Hepatocyte (in vitro differentiated cells): ENCODE measurements around the gene TRPM2. TPM values are rescaled to one million over a fixed set of nuclear protein-coding genes. Genes with fewer than 3 reads are reported as not detected.

Source experiments
- DNase-seq: peaks from one replicate; pipeline ENCODE4 v3.0.0-alpha.2; 2016; ENCODE audit warnings: low spot score
- H2AFZ ChIP-seq: fragments of 200-600 bp; sonication (generic); 2 replicates; pipeline ENCODE4 v1.6.0; 2016; ENCODE audit warnings: antibody characterized with exemption, mild to moderate bottlenecking
- H3K27ac ChIP-seq: fragments of 200-600 bp; sonication (generic); 2 replicates; pipeline ENCODE4 v1.5.1; 2016; ENCODE audit warnings: mild to moderate bottlenecking
- H3K27me3 ChIP-seq: fragments of 200-600 bp; sonication (generic); 2 replicates; pipeline ENCODE4 v1.6.1; 2016
- H3K36me3 ChIP-seq: fragments of 200-600 bp; sonication (generic); replicated peaks from 2 replicates; pipeline ENCODE4 v1.5.1; 2016; ENCODE audit warnings: low read depth; ENCODE audit not compliant: insufficient read depth
- H3K4me1 ChIP-seq: fragments of 200-600 bp; sonication (generic); 2 replicates; pipeline ENCODE4 v1.5.1; 2016; ENCODE audit warnings: mild to moderate bottlenecking, moderate library complexity; ENCODE audit not compliant: insufficient read depth
- H3K4me2 ChIP-seq: fragments of 200-600 bp; sonication (generic); 2 replicates; pipeline ENCODE4 v1.6.0; 2016
- H3K4me3 ChIP-seq: fragments of 200-600 bp; sonication (generic); 2 replicates; pipeline ENCODE4 v1.5.1; 2016; ENCODE audit warnings: mild to moderate bottlenecking
- H3K79me2 ChIP-seq: fragments of 200-600 bp; sonication (generic); 2 replicates; pipeline ENCODE4 v1.6.0; 2017; ENCODE audit warnings: mild to moderate bottlenecking
- H3K9me2 ChIP-seq: fragments of 200-600 bp; sonication (generic); replicated peaks from 2 replicates; pipeline ENCODE4 v1.6.0; 2017; ENCODE audit warnings: mild to moderate bottlenecking; ENCODE audit not compliant: insufficient read depth
- H3K9me3 ChIP-seq: fragments of 200-600 bp; sonication (generic); 2 replicates; pipeline ENCODE4 v1.5.1; 2016; ENCODE audit warnings: low read depth, mild to moderate bottlenecking
- H4K20me1 ChIP-seq: fragments of 200-600 bp; sonication (generic); 2 replicates; pipeline ENCODE4 v1.6.0; 2016; ENCODE audit warnings: mild to moderate bottlenecking; ENCODE audit not compliant: insufficient read depth, poor library complexity, severe bottlenecking
- EZH2 ChIP-seq: fragments of 200-600 bp; sonication (generic); IDR thresholded peaks from 2 replicates; pipeline ENCODE4 v1.6.1; 2016; ENCODE audit warnings: antibody characterized with exemption, mild to moderate bottlenecking, borderline replicate concordance
- EZH2phosphoT487 ChIP-seq: fragments of 200-600 bp; sonication (generic); IDR thresholded peaks from one replicate; pipeline ENCODE4 v1.6.1; 2018; ENCODE audit warnings: antibody characterized with exemption, mild to moderate bottlenecking, low read depth, moderate library complexity; ENCODE audit not compliant: unreplicated experiment, severe bottlenecking
- WGBS: methylation state at CpG from one replicate; pipeline ENCODE4 v1.1.6; 2016; ENCODE audit warnings: low lambda C conversion rate; ENCODE audit errors: missing lambda C conversion rate; 5-methylcytosine and 5-hydroxymethylcytosine counted together
- polyA plus RNA-seq: library from polyadenylated mRNA; unstranded; fragments of >200 nt; fragmentation: Nextera tagmentation; extraction: Ambion mirVana; gene quantifications from 2 replicates; pipeline ENCODE4 v1.2.1, GENCODE V29; 2016
- total RNA-seq: library from RNA; depleted of rRNA; stranded (reverse); fragments of >200 nt; gene quantifications from 2 replicates; pipeline ENCODE4 v1.2.3, GENCODE V29; 2014
- TF ChIP-seq, protein P1 (sequence below): fragments of 200-600 bp; sonication (generic); IDR thresholded peaks from 2 replicates; pipeline ENCODE4 v1.5.1; 2016; ENCODE audit warnings: antibody characterized with exemption, mild to moderate bottlenecking; ENCODE audit not compliant: poor library complexity

Gene TRPM2
- total and polyA plus RNA-seq, 2 experiments from 2014 or later = 0.25 to 0.50 TPM

DNA sequence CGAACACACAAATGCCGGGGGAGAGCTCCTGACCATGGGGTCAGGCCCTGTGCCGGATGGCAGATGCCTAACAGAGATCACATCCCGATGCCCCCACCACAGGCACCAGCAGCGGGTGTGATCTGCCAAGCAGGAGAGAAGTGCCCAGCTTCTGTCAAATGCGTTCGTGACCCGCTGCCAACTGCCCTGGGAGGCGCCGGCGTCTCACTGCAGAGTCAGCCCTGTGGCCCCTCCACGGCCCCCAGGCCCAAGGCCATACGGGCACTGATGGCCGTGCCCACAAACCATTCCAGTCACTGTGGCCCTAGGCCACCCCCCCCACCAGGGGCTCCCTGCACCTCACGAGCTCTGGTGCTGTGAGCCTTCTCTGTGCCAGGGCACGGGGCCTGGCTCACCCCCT lies 22.2 kb upstream of the TRPM2 start:
- 95% methylated on average over 11 of the region's 16 CpGs for WGBS

DNA sequence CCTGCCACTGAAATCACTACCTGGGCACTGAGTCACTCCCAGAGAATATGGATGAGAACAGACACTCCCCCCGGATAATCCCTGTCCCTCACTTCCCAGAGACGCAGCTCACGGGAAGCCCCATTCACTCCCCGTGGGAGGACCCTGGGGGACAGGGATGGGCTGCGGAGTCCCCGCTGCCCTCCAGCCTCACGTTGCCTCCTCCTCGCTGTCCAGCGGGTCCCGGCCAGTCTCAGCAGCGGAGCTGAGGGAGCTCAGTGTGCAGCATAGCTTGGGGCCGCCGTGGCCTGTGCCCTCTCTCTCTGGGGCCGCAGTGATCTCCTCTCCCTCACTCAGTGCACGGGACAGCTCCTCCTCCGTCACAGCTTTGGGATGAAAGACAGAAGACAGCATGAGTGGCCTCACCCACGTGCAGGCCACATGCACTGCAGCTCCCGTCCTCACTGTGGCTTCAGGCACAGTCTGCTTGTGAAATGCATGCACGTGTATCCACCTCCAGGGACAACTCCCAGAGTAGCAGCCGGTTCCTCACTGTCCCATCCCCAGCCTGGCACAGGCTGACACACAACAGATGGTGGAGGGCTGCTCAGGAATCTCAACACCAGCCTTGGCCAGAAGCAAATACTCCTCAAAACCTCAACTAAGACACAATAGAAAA lies 21.6 kb upstream of the TRPM2 start:
- Histone ChIP-seq H2AFZ (no peak overlapping the region), H3K27ac (no peak overlapping the region), H3K9me2 (no peaks in the 10 kb centered on the region), H3K27me3 (no peaks in the 10 kb centered on the region), H3K36me3 (no peaks in the 10 kb centered on the region), H3K79me2 (no peaks in the 10 kb centered on the region), H3K4me1 (no peaks in the 10 kb centered on the region), H3K4me2 (no peak overlapping the region), H3K4me3 (no peak overlapping the region), H3K9me3 (no peaks in the 10 kb centered on the region), H4K20me1 (no peaks in the 10 kb centered on the region)
- TF ChIP-seq EZH2 (no peak), EZH2phosphoT487 (no peak)
- TF ChIP-seq, protein P1, sequence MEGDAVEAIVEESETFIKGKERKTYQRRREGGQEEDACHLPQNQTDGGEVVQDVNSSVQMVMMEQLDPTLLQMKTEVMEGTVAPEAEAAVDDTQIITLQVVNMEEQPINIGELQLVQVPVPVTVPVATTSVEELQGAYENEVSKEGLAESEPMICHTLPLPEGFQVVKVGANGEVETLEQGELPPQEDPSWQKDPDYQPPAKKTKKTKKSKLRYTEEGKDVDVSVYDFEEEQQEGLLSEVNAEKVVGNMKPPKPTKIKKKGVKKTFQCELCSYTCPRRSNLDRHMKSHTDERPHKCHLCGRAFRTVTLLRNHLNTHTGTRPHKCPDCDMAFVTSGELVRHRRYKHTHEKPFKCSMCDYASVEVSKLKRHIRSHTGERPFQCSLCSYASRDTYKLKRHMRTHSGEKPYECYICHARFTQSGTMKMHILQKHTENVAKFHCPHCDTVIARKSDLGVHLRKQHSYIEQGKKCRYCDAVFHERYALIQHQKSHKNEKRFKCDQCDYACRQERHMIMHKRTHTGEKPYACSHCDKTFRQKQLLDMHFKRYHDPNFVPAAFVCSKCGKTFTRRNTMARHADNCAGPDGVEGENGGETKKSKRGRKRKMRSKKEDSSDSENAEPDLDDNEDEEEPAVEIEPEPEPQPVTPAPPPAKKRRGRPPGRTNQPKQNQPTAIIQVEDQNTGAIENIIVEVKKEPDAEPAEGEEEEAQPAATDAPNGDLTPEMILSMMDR = no peak
- WGBS = 71% methylated on average over 20 of the region's 20 CpGs
- no peak for DNase-seq

More for the DNA sequence above, 22.2 kb upstream of the TRPM2 start:
- H3K27ac ChIP-seq = no peak overlapping the region
- H2AFZ ChIP-seq = no peak overlapping the region
- no peaks in the 10 kb centered on the region for H3K79me2 ChIP-seq
- no peaks in the 10 kb centered on the region for H3K9me2 ChIP-seq
- H3K9me3 ChIP-seq = no peaks in the 10 kb centered on the region
- H4K20me1 ChIP-seq = no peaks in the 10 kb centered on the region
- TF ChIP-seq EZH2phosphoT487 (no peak), EZH2 (no peak)
- TF ChIP-seq, protein P1 = no peak
- H3K4me1 ChIP-seq = no peaks in the 10 kb centered on the region
- no peaks in the 10 kb centered on the region for H3K27me3 ChIP-seq
- no peaks in the 10 kb centered on the region for H3K36me3 ChIP-seq
- no peak for DNase-seq
- H3K4me3 ChIP-seq = no peak overlapping the region
- no peak overlapping the region for H3K4me2 ChIP-seq

DNA sequence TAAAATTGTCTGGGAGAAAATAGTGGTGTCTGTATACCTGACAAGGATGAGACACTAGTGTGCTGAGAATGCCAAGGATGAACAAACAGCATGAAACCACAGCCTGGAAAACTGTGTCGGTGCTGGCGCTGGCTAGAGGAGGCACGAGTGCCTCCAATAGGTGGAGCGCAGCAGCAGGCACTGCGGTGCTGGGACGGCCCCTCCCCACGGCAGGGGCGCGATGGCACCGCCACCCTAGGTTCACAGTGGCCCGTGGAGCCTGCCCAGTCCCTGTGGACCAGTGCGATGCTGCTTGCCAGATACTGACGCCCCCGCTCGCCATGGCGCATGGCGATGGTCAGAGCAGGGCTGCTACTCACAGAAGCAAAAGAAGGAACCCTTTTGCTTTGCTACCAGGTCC lies 21.0 kb upstream of the TRPM2 start:
- Histone ChIP-seq H3K4me2 (no peak overlapping the region), H3K36me3 (no peaks in the 10 kb centered on the region), H3K79me2 (no peaks in the 10 kb centered on the region), H3K4me3 (no peak overlapping the region), H3K9me3 (no peaks in the 10 kb centered on the region), H3K9me2 (no peaks in the 10 kb centered on the region), H3K27ac (no peak overlapping the region), H2AFZ (no peak overlapping the region), H3K4me1 (peaks cover under 1% of the 10 kb centered on the region), H3K27me3 (no peaks in the 10 kb centered on the region), H4K20me1 (no peaks in the 10 kb centered on the region)
- no peak for DNase-seq
- 91% methylated on average over 17 of the region's 17 CpGs for WGBS
- TF ChIP-seq EZH2phosphoT487 = no peak
- TF ChIP-seq, protein P1 = no peak
- TF ChIP-seq EZH2 = no peak

DNA sequence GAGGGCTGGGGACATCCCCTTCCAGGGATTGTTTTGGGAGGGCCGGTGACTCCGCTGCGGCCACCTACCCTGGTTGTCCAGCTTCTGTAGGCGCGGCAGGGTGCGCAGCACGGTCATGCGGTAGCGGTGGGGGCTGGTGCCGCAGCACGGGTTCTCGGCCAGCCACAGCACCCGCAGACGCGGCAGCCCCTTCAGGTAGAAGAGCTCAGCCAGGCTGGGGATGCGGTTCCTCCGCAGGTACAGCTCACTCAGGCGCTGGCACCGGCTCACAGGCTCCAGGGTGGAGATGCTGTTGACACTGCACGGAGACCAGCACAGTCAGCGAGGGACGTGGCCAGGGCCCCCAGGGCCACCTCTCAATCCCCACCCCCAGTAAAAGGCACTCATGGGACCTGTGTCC lies 20.5 kb upstream of the TRPM2 start:
- no peak overlapping the region for H3K4me3 ChIP-seq

More for the DNA sequence above, 20.5 kb upstream of the TRPM2 start:
- Histone ChIP-seq H3K4me1 (peaks cover 7% of the 10 kb centered on the region), H3K36me3 (no peaks in the 10 kb centered on the region), H3K27ac (no peak overlapping the region), H3K79me2 (no peaks in the 10 kb centered on the region), H3K9me2 (no peaks in the 10 kb centered on the region), H2AFZ (no peak overlapping the region), H3K27me3 (no peaks in the 10 kb centered on the region), H3K4me2 (no peak overlapping the region), H4K20me1 (no peaks in the 10 kb centered on the region), H3K9me3 (no peaks in the 10 kb centered on the region)
- DNase-seq = no peak
- TF ChIP-seq, protein P1 = no peak
- TF ChIP-seq EZH2 (no peak), EZH2phosphoT487 (no peak)
- 95% methylated on average over 22 of the region's 22 CpGs for WGBS
